WTC11 (cell line): ENCODE data around the gene SP140.

ENCODE experiments used
- ATF3 ChIP-seq: sonication (generic); formaldehyde crosslinking; conservative IDR thresholded peaks from 2 replicates; pipeline ENCODE4 v1.8.1; 2022; ENCODE audit warnings: mild to moderate bottlenecking, missing genetic modification reagents
- FOXP1 ChIP-seq: sonication (generic); formaldehyde crosslinking; IDR thresholded peaks from 2 replicates; pipeline ENCODE4 v1.8.0; 2022; ENCODE audit warnings: missing genetic modification reagents, mild to moderate bottlenecking, moderate library complexity, borderline replicate concordance
- NR2C2 ChIP-seq: sonication (generic); formaldehyde crosslinking; IDR thresholded peaks from 2 replicates; pipeline ENCODE4 v1.8.0; 2022; ENCODE audit warnings: mild to moderate bottlenecking, missing genetic modification reagents
- SP1 ChIP-seq: sonication (generic); formaldehyde crosslinking; conservative IDR thresholded peaks from 2 replicates; pipeline ENCODE4 v1.8.1; 2022; ENCODE audit warnings: missing genetic modification reagents
- ZNF416 ChIP-seq: fragments of 250-450 bp; sonication (Bioruptor Pico); IDR thresholded peaks from 2 replicates; pipeline ENCODE4 v1.9.0; 2021; ENCODE audit warnings: mild to moderate bottlenecking, inconsistent platforms
- ZNF423 ChIP-seq: fragments of 250-450 bp; sonication (Bioruptor Pico); IDR thresholded peaks from 2 replicates; pipeline ENCODE4 v2.1.2; 2022; ENCODE audit warnings: mild to moderate bottlenecking, moderate library complexity
- TF ChIP-seq, protein P1 (sequence below): fragments of 200-600 bp; IDR thresholded peaks from 2 replicates; pipeline ENCODE4 v1.8.0; 2022; ENCODE audit warnings: antibody characterized with exemption
- TF ChIP-seq, protein P2 (sequence below): sonication (generic); formaldehyde crosslinking; IDR thresholded peaks from 2 replicates; pipeline ENCODE4 v1.8.0; 2022; ENCODE audit warnings: mild to moderate bottlenecking, missing genetic modification reagents

DNA sequence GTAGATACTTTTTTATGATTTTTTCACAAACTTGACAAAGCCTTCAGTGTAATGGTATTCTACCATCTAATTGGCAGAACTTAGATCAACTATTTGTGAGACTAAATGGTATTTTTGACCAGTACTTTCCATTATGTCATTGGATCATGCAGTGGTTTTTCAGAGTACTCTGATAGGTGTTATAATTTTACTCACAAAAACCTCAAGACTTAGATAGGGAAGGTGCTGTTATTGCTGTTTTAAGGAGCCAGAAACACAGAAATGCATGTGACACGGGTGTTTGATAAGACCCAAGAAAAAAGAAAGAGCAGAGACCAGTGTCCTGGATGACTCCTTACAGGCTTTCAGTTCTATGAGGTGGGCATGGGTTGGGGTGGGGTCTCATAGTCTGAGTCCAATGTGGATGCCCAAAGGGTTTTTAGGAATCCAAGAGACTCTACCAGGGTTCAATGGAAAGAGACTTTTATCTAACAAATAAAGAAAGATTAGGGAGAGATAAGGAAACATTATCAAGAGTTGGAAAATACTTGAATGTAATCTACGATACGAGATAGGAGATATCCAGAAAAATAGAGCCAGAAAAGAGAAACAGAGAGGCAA, 31.3 kb downstream of the SP140 start:
- TF ChIP-seq NR2C2 (CRISPR knock-in tag) (no peak), ZNF423 (CRISPR knock-in tag) (no peak), SP1 (no peak), ZNF416 (CRISPR knock-in tag) (no peak), ATF3 (CRISPR knock-in tag) (no peak), FOXP1 (CRISPR knock-in tag) (no peak)
- TF ChIP-seq, protein P1, sequence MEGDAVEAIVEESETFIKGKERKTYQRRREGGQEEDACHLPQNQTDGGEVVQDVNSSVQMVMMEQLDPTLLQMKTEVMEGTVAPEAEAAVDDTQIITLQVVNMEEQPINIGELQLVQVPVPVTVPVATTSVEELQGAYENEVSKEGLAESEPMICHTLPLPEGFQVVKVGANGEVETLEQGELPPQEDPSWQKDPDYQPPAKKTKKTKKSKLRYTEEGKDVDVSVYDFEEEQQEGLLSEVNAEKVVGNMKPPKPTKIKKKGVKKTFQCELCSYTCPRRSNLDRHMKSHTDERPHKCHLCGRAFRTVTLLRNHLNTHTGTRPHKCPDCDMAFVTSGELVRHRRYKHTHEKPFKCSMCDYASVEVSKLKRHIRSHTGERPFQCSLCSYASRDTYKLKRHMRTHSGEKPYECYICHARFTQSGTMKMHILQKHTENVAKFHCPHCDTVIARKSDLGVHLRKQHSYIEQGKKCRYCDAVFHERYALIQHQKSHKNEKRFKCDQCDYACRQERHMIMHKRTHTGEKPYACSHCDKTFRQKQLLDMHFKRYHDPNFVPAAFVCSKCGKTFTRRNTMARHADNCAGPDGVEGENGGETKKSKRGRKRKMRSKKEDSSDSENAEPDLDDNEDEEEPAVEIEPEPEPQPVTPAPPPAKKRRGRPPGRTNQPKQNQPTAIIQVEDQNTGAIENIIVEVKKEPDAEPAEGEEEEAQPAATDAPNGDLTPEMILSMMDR, result no peak
- TF ChIP-seq, protein P2, sequence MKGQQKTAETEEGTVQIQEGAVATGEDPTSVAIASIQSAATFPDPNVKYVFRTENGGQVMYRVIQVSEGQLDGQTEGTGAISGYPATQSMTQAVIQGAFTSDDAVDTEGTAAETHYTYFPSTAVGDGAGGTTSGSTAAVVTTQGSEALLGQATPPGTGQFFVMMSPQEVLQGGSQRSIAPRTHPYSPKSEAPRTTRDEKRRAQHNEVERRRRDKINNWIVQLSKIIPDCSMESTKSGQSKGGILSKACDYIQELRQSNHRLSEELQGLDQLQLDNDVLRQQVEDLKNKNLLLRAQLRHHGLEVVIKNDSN, result no peak
